HG03558 (cell line): ENCODE data around the gene PTK6.

Experiments
- ATAC-seq: cut with Tn5 transposase; IDR thresholded peaks from one replicate; pipeline ENCODE4 v1.9.1; 2021; ENCODE audit warnings: moderate number of reproducible peaks; ENCODE audit not compliant: unreplicated experiment; ENCODE audit errors: extremely low read depth

PTK6 gene

GRCh38 chr20:63545814-63546213, 8.6 kb upstream of the PTK6 start:
- ATAC-seq, result no peak

DNA sequence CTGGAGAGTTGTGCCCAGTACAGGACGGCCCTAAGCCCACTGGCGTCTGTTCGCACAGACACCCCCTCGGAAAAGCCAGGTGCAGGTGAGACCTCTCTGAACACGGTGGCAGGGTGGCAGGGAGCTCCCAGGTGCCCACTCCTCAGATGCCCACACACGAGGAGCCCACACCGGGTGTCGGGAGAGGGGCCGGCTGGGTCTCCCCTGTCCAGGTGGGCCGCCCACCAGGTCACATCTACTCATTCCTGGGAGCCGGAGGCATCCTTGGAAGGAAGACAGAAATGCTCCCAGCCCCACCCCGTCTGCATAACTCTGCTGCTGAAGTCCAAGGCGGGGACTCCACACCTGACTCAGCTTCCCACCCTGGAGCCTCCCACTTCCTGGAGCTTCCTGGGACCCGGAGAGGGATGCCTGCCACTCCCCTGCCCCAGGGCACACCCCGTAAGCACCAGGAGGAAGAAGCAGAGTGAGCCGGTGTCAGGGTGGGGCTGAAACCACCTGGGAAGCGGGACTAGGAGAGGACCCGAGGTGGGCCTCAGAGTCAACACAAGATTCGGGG, 7.9 kb upstream of the PTK6 start:
- ATAC-seq, result no peak

DNA sequence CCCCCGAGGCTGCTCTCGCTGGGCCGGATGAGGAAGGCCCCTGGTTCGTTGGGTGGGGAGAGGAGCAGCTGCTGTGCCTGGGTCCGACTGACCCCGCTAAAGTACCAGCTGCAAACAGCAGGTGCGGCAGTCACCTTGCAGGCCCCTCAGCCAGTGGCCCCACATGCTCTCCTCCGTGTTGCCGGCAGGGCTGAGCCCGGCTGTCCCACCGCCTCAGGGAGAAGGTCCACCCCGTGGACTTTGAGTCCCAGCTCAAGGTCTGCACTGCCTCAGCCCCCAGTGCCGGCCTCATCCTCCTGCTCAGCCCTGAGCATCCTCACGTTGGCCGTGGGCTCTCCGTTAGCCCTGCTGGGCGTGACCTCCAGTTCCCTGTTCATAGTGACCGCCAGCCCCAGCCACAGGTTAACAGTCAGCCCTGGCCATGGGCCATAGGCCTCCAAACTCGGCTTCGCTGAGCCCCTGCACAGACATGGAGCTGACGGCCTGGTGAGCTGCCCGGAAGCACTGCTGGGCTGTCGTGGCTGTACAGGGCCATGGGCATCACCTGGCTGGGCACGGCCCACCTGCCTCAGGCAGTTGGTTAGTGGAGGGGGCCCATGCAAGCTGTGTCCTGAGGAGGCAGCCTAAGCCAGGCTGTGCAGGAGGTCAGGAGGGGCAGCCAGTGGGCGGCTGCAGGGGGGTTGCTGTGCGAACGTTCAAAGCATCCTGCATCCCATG, 7.2 kb upstream of the PTK6 start:
- no peak for ATAC-seq

GRCh38 chr20:63543733-63544132, 6.6 kb upstream of the PTK6 start:
- ATAC-seq, result no peak

GRCh38 chr20:63543131-63543530, 6.0 kb upstream of the PTK6 start:
- ATAC-seq, result no peak

DNA sequence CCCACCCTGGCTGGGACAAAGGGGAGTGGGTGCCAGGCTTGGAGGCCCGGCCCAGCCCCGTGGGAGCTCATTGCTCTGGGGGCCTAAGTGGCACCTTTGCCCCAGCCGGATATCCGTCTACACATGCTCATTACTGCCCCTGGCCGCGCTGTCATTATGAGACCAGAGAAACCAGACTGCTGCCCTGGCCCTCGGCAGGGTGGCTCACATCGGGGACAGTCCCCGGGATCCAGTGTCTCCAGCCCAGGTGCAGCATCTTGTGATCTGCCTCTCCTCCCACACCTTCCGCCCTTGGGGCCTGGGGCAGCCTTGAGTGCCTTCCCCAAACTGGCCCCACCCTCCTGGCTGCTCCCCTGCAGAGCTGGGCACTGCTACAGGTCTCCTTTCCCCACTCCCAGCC, 5.5 kb upstream of the PTK6 start:
- ATAC-seq, result no peak

- ATAC-seq, result no peak
Observed at GRCh38 chr20:63542031-63542559, 4.9 kb upstream of the PTK6 start.

DNA sequence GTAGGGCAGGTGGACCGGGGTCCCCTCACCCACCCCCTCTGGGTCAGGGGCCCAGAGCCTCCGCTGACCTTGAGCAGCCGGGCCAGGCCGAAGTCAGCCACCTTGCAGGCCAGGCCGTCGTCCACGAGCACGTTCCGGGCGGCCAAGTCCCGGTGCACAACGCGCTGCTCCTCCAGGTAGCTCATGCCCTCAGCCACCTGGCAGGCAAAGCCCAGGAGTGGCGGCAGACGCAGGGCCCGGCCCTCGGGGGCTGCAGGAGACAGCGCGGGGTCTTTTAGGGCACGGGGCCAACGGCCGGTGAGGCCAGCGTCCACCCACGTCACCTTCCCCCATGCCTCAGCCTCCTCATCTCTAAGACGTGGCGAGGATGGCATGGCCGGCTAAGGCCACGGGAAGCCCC, 4.2 kb upstream of the PTK6 start:
- no peak for ATAC-seq

DNA sequence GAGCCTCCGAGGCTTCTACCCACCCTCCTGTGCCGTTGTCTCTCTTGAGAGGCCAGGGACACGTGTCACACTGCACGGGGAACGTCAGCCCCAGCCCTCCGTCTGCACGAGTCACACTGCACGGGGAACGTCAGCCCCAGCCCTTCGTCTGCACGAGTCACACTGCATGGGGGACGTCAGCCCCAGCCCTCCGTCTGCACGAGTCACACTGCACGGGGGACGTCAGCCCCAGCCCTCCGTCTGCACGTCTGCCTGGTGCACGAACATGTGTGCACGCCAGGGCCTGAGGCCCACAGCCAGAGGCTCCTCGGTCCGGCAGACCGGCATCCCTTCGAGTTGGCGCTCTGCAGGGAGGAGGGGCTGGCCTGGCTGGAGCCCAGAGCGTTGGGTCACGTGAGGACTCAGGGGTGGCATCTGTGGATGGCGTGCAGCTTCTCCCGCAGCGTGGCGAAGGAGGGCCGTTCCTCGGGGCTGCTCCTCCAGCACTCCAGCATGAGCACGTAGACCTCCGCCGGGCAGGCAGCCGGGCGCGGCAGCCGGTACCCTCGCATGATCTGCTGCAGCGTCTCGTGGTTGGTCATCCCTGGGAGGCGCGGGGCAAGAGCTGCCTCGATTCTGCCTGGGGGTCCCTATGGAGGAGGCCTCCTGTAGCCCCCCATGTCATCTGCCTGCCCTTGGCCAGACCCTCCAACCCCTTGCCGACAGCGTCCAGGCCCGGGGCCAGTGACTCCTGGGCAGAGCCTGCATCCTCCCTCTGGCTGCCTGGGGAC, 3.4 kb upstream of the PTK6 start:
- ATAC-seq, result no peak

DNA sequence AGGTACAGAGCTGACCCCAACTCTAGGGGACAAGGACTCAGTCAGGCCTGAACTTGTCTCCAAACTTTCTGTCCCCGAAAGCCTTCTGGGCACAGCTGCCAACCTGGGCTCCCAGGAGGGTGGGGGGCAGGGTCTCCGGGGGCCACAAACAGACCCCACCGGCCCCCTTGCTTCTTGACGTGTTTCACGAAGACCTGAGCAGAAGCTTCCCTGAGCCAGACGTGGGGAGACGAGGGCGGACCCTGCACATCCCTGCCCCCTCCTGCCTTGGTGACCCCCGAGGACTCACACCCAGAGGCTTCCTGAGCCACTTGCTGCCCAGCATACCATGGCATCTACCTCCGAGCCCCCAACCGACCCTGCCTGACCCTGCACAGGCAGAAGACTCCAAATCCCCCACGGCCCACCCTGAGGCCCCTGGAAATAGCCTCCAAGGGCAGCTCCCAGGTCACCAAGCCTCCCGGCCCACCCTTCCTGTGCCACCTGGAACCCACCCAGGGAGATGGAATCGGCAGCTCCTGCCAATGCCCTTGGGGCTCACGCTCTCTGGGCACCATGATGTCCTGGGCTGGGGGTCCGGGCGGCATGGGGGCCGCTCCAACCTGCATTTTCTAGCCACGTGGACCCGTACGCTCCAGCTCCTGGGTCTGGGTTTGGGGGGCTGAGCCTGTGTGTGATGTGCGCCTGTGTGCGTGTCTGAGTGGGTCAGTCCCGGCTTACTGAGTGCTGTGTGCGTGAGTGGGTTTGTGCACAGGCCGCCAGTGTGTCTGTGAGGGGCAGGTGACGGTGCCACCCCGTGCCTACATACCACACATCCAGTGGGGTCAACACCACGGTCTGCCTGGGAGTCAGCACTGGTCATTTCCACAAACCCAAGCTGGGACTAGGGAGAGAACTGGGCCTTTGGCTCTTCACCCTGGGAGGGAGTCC, 2.5 kb upstream of the PTK6 start:
- no peak for ATAC-seq

DNA sequence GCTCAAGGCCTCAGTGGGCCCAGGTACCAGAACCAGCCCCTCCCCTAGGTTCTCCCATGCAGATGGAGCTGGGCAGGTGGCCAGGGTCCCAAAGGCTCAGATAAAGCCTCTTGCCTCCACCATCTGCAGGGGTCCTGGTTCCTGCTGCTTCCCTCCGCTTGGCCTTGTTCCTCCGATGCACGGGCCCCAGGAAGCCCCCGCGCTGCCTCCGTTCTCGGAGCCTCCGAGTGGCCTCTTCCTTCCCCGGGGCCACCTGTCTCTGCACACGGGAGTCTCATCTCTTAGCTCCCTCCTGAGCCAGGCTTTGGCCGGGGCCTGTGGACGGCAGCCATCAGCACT, 1.9 kb upstream of the PTK6 start:
- ATAC-seq, result no peak

- ATAC-seq, result no peak
Observed at GRCh38 chr20:63538204-63539091, 1.3 kb upstream of the PTK6 start.

GRCh38 chr20:63537525-63538203, 488 bp upstream of the PTK6 start:
- ATAC-seq, result peak; percentile 64

DNA sequence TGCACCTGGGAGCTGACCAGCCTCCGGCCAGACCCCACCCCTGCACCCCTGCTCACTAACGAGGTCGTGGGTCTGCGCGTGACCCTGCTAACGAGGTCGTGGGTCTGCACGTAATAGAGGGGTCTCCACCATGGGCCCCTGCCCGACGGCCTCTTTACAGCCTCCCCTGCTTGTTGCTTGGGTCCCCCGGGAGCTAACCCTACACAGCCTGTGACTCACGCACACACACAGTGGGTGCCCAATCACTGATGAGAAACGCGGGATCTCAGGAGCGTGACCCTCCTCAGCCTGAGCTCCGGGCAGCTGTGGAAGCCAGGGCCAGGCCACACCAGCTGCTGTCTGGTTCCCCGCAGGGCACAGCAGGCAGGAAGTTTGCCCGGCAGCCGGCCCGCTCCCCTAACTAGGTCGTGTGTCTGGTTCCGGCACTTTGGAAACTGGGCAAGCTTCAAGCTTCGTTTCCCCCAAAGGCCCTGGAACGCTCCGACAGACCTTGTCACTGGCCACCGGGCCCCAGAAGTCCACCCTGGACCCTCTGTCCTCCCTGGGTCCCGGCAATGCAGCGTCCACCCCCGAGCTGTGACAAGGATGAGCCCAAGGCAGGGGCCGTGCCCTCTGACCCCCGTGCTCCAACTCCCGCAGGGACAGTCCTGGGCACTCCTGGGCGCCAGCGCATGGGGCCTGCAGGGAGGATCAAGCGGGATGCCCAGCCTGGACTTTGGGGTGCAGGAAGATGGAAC, 767 bp downstream of the PTK6 start:
- ATAC-seq, result no peak

- ATAC-seq, result no peak
Observed at GRCh38 chr20:63534831-63535651, 2.1 kb downstream of the PTK6 start.

- no peak for ATAC-seq
Observed at GRCh38 chr20:63534427-63534830, 2.7 kb downstream of the PTK6 start.

GRCh38 chr20:63533871-63534393, 3.2 kb downstream of the PTK6 start:
- no peak for ATAC-seq
